Activated CD4-positive, alpha-beta T cell treated with anti-CD3 and anti-CD28 coated beads, Interleukin-10, Interleukin-2, amounts not matched to agents 100 ng/mL and 50 ng/mL, durations not matched to agents 16 hours and 8 hours (primary cell): ENCODE results near the gene LBX2.
"Not testable (repeated sequence)": the region's sequence is repeated elsewhere in the genome, so short reads cannot be mapped to it uniquely, and the experiment has no call there.

Experiments used
- DNase-seq: peaks from one replicate; pipeline ENCODE4 v3.0.0-alpha.2; 2020

The LBX2 gene

DNA sequence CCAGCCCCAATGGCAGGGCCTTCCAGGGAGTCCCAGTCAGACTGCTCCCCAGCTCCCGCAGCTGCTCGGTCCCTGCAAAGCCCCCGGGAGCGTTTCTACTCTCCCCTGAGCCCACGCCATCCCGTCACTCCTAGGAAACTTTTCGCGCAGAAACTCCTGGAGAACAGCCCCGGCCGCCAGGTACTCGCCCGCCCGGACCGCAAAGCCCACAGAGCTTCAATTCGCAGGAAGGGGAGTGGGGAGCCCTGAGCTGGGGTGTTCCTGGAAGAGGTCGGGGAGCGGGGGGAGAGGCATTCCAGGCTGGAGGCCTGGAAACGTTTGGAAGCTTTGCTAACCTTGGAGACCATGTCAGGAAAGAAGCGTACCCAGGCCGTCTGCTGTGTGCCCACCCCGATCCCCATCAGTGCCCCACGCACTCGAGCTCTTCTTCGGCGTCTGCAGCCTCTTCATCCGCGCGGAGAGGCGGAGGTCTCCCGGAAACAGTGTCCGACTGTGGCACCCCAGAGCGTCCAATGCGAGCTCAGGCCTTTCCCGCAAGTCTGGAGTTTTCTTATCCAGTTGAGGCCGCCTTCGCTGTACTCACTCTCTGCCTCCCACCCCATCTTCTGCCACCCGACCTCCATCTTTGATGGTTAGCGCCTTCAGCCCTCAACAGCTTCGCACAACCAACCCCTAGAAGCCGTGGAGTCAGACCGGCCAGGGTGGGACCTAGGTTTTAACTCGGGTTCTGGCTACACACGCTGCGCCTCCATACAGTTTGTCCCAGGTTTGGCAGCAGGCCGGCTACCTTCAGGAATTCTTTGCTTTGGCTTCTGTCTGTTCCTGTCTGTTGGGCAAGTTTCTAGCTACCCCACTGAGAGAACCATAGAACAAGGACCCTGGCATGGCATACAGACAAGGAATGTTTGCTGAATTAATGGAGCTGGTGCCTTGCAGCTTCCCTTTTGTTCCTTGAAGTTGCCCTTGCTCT is 4.4 kb upstream of the LBX2 start:
- no peak for DNase-seq

DNA sequence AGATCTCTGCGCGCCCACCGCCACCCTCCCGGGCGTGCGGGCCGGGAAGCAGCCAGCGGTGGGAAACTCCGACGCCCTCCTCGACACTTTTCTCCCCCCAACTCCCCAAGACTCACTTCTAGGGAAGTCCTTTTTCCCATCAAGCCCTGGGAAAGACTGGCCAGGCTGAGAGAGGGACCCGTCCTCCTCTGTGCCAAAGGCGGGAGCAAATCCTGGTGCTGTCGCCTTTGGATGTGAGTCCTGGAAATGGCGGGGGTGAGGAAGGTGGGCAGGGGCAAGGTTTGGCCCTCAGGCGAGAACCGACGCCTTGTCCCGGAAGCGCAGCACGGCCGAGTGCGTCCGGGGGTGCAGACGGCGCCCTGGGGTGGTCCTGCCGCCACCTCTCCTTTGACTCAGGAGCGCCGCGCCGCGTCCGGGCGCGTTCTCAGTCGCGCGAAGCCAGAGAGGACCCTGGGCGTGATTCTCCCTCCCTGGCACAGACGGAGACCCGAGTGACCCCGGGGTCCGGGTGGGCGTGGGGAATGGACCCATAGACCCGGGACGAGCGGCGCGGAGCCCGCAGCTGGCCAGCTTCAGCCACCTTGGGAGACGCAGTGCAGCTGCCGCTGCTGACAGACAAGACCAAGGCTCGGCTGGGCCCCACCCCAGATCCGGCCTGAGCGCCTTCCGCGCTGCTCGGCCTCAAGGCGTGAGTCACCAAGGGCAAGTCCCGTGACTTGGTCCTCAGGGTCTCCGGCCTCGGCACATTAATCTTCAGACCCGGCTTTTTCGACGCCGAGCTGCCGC is 3.5 kb upstream of the LBX2 start:
- peak; percentile 83 for DNase-seq

DNA sequence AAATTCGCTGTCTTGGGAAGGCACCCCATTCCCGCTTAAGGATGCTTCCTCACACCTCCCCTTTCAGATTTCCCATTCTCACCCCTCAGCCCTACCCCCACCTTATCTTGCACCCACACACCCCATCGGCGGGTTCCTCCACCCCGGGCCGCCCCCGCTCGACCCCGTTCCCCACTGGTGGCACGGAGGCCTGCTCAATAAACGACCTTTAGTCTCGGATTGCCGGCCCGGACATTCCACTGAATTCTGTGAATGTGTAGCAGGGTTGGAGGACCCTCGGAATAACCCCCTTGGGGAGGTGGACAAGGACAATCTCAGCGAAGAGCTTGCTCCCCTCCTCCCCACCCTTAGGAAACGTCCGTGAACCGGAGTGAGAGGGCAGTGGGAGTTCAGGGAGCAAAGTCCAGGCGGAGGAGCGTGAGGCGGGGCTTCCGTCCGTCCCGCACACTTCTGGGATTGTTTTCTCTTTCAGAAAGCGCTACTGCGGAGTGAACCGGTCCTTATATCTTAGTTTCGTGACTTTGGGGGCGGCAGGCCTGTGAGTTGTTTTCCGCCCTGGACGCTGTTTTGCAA is 2.8 kb upstream of the LBX2 start:
- DNase-seq: no peak

DNA sequence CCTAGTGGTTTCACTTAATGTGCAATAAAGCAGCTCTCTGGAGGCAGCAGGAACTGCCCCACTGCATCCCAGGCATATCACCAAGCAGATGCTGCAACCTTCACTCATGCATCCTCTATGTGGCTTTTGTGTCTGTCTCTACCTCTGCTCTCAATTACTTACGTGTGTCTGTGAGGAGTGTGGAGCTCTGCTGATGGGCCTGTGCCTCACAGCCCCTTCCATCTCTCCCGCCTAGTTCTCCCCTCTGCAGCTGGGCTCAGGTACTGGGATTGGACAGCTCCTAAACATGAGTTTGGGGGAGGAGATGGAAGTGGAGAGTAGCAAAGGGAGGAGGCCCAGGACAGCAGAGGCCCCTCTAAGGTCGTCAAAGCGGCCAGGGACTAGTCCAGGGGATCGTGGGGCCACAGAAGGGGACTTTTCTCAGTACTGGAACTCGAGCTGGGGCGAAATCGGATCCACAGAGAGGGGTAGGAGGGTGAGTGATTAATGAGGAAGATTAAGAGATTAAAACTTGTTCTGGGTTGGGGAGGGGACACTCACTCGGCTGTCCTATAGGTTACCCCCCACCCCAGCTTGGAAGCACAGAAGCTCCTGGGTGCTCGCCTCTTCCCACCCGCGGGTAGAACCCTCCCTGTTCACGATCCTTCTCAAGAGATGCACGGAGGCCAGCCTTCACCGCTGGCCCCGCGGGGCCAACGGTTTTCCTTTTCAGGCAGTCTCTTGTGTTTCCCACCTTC is 2.1 kb upstream of the LBX2 start:
- no peak for DNase-seq

DNA sequence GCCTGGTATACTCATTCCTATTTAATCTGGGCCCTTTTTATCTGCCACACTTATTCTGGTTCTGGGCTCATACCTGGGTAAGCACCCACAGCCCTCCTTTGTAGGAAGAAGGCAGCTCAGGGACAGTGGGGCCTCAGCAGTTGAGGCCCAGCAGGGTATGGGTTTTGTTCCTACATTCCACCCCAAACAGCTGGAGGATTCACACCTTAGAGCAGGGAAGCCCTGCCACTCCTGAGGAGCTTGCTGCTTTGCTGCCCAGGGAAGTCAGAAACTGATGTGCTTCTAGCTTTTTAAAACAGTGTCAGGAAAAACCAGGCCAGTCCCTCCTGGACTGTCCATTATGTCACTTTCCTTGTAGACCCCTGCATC is 1.2 kb upstream of the LBX2 start:
- no peak for DNase-seq

DNA sequence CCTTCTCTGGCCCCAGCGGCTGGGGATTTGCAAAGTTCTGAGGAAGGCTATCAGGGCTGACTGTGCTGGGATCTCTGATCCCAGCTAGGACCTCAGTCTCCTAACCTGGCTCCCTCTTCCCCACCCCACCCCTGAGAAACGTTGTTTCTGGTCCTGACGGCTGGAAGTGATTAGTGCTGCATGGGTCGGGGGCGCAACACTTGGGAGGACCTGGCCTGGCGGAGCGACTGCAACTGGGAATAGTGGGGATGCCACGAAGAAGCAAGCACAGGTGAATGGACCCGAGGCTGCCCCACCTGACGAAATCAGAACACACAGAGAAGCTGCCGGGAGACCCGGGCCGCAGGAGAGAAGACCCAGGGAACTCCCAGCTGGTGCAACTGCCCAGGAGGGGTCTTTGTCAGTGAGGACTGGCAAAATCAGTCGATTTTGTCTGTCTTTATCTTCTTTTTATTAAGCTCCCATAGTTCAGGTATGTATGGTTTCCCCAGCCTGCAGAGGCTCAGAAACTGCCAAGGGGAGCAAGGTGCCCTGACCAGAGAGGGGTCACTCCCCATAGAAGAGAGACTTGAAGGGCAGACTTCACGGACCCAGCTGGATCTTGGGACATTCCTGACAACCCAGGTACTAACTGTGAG is 656 bp upstream of the LBX2 start:
- DNase-seq: no peak

DNA sequence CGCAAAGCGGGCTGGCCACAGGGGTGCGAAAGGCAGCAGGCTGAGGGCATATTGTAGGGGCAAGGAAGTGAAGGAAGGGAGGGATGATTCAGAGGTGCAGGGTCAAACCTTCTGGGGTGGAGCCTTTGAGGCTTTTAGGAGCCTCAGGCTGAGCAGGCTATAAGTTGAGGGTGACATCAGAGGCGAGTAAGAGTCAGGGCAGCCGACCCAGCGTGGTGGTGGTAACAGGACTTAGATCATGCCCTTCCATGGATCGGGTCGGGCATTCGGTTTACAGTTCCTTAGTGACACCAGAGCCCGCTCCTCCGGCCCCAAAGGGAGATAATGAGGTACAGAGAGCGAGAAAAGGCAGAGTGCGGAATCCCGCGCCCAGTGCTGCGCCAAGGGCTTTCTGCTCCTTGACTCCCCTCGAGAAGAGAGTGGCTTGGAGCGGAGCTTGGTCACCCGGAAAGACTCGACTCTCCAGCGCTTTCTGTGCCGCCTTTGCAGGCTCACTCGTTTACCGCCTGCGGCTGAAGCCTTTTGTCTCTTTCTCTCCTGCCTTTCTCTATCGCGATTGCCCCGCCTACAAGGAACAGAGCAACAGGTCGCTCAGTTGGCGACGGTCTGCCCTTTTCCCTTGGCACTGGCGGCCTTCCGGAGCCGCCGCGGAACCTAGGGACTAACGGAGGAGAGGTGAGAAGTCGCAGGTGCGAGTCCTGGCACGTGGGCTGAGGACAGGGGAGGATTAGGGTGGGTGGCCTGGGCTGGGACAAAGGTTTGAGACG is 720 bp downstream of the LBX2 start:
- peak; percentile 70 for DNase-seq

DNA sequence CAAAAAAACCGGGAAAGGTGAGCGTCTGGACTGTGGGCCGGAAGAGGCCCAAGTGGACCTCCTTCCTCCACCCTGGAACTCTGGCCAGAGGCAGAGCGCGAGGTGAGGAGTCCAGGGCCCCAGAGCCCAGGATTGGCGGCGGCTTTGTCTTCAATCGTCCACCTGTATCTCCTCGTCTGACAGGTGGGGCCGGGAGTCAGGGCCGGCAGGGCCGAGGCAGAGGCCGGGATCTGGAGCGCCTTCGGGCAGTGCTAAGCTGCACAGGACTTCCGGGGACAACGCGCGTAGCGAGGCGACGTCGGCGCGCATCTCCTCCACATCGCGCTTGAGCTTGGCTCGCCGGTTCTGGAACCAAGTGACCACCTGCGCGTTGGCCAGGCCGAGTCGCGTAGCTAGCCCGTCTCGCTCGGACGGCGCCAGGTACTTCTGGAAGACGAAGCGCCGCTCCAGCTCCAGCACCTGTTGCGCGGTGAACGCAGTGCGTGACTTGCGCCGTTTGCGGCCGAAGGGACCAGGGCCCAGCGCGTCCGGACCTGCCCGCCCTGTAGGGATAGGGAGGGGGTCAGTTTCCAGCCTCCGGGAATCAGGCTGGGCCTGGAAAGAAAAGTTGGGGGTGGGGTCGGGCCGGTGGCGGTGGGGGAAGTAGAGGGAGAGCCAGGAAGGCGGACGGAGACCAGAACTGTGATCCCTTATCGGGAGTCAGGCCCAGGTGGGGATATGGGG is 1.5 kb downstream of the LBX2 start:
- peak; percentile 31 for DNase-seq

DNA sequence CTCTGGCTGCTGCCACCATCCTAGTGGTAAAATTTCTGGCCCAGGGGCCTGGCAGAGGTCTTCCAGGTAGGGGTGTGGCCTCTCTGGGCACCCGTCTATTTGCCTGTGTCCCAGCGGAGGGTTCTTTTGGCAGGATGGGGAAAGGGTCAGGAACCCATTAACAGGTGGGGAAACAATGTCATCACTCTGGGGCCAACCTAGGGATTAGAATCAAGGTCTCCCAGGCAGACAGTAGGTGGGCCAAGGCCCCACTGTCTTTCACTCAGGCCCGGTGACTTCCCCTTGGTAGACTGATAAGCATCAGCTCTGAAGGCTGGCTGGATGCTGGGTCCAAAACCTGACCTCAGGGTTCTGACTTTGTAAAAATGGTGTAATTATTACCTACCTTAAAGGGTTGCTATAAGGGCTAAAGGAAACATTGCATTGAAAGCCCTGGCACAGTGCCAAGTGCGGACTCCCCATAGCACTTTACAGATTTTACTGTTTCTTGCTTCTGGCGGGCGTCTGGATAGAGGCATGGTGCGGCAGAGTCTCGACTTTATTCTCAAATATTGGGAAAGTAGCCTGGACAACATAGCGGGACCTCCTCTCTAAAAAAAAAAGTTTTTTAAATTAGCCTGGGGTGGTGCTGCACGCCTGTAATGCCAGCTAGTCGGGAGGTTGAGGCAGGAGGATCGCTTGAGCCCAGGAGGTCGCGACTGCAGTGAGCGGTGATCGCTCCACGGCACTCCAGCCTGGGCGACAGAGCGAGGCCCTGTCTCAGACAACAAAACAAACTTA is 2.2 kb downstream of the LBX2 start:
- DNase-seq: no peak

DNA sequence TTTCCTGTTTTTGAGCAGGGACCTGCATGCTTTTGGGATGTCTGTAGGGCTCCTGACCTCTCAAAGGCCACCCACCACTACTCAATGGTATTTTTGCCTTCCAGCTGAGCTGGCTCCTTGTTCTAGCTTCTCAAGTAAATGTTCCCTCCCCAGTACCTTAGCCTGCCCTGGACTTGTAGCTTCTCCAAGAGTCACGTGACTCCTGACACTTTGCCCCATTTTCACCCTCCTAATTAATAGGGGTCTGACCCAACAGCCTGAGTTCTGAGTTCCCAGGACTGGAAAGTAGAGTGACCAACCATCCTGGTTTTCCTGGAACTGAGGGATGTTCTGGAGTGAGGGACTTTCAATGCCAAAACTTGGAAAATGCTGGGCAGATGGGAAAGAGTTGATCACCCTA is 4.0 kb downstream of the LBX2 start:
- no peak for DNase-seq

DNA sequence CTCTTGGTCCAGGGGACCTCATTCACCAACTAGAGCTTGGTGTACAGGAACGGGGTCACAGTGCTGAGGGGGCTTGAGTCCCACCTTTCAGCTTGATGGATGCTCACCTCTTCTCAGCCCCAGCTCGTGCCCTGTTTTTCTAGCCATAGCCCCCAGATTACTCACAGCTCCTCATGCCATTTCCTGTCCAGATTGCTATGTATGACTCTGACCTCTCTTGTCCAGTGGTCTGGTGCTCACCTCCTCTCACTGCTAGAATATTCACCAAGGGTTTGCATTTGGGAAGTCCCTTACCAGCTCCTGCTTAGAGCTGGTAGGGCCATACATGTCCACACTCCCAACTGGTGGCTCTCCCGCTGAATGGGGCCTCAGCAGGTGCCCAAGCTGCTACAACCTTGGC is 5.9 kb downstream of the LBX2 start:
- no peak for DNase-seq

DNA sequence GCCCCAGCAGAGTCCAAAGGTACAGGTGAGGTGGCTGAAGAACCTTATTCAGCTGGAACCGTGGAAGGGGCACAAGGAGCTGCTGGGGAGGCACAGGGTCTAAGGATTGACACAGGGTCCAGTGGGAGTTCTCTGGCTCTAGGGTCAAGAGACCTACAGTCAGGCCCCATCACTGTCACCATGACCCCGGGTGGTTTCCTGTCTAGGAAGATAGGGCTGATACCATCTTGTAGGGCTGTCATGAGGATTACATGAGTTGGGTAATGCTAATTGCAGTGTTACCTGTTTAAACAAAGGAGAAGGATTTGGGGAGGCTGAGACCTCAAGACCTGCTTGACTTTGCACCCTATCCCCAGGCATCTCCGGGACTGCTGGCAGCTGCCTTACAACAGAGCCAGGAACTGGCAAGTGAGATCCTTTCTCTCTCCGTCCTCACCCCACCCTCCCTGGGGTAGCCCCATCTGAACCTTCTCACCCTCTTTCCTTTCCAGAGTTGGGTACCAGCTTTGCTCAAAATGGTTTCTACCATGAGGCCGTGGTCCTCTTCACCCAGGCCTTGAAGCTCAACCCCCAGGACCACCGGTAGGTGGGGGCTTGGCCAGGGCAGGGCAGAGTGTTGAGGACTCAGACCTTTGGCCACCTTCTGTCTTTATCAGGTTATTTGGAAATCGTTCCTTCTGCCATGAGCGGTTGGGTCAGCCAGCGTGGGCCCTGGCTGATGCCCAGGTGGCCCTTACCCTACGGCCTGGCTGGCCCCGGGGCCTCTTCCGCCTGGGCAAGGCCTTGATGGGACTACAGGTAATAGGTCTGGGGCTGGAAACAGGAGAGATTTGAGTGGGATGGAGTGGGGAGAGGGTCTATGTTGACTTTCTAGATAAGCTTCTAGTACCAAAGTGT is 7.5 kb downstream of the LBX2 start:
- no peak for DNase-seq

DNA sequence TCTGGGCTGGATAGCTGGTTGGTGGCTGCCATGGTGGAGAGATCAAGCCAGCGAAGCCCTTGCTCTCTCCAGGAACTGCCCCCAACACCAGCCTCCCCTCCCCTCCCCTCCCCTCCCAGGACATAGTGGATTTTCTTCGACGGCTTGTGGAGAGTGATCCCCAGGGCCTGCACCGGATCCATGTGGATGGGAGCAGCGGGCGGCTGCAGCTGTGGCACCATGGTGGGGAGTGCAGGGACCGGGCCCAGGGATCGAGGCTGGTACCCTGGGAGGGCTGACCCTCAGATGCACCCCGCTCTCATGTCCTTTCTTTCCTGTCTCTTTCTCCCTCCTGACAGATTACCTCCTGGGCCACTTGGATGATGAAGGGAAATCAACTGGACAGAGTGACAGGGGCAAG is 9.5 kb downstream of the LBX2 start:
- no peak for DNase-seq

DNA sequence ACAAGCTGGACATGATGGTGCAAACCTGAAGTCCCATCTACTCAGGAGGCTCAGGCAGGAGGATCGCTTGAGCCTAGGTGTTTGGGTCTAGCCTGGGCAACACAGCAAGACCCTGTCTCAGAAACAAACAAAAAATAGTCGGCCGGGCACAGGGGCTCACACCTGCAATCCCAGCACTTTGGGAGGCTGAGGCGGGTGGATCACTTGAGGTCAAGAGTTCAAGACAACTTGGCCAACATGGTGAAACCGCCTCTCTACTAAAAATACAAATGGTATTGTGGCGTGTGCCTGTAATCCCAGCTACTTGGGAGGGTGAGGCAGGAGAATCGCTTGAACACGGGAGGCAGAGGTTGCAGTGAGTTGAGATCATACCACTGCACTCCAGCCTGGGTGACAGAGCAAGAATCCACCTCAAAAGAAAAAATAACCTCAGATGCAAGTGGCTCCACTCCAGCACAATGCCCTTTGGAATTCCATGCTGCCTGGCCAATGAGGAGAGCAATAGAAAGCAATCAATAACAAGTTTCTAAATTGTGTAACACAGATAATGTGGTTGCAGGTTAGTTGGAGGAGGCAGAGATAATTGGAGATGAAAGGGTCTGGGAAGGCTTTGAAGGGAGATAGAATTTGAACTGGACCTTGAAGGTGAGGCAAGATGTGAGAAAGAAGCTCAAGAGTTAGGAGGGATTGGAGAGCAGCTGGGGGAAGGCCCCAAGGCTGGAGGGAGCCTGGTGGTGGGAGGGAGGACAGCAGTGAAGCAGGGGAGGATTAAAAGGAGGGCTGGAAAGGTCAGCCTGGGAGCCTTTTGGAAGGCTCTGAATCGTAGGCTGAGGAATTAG is 10.5 kb downstream of the LBX2 start:
- no peak for DNase-seq

DNA sequence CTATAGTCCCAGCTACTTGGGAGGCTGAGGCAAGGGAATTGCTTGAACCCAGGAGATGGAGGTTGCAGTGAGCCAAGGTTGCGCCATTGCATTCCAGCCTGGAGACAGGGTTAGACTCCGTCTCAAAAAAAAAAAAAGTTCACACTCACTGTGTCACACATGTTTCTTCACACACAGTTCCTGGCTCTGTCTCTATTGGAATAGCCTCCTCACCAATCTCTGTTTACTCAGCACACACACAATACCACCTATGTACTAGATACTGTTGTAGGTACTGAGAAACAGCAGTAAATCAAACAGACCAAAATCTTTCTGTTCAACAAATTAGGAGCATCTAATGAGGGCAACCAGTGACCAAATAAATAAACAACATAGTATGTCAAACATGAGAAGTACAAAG is 13.3 kb downstream of the LBX2 start:
- DNase-seq: no peak

DNA sequence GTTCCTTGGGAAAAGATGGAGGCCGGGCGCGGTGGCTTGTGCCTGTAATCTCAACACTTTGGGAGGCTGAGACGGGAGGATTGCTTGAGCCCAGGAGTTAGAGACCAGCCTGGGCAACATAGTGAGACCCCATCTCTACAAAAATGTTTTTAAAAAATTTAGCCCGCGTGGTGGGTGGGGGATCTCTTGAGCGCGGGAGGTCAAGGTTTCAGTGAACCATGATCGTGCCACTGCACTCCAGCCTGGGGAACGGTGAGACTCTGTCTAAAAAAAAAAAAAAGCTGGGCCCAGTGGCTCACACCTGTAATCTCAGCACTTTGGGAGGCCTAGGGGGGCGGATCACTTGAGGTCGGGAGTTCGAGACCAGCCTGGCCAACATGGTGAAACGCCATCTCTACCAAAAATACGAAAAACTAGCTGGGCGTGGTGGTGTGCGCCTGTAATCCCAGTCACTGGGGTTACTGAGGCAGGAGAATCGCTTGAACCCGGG is 15.7 kb downstream of the LBX2 start:
- not testable (repeated sequence) for DNase-seq

DNA sequence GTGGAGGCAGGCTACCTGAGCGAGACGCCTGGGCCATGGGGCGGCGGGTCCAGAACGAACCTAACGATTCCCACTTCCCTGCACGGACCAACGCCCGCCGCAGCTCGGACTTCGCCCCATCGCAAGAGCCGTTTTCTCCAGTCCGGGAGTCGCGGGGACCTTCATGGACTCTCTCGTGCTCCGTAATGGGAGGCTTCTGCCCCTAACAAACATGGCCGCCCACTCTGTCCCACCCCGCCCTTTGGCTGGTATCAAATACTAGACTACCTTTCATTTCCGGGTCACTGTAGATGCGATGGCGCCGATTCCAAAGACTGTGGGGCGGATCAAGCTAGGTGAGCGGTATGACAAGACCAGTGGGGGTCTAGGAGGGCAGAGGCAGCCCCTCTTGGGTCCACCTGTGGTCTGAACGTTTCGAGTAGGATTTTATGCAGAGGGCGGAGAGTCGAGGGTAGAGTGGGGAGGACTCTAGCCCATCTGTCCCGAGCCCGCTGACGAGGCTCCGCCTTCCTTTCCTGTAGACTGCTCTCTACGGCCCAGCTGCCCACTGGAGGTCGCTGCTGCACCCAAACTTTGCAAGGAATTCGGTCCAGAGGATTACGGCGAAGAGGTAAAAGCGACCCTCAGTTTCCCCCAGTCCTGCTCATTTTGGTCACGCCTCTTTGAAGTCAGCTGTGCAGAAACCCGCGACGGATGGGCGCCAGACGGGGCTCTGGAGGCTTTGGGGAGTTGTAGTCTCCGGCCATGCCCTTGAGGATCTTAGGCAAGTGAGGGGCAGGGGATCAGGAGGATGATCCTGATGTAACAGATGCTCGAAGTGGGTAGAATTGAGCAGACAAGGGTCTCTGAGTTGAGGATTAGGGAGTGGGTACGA is 16.4 kb downstream of the LBX2 start, which contains the start of the genes CCDC142 and TTC31:
CCDC142 (minus strand) TSS at position 198 of the 874 bp plus-strand sequence; CDS start at position 37, 161 bp downstream.
TTC31 (plus strand) TSS at position 281 of the 874 bp plus-strand sequence; CDS start at position 296, 15 bp downstream.
- peak; percentile 95 for DNase-seq
